Gastroesophageal sphincter (tissue), 4 donors: ENCODE results near the gene BMERB1. TPM values are rescaled to one million over a fixed set of nuclear protein-coding genes. Genes with fewer than 3 reads are reported as not detected.
A peak's percentile ranks its signal among the peaks of the same experiment; 100 is the strongest.
"Not testable (repeated sequence)": the region's sequence is repeated elsewhere in the genome, so short reads cannot be mapped to it uniquely, and the experiment has no call there.

Source experiments
- ATAC-seq: fragments of 150-250 bp; one replicate; pipeline ENCODE4 v1.9.1; 2016; ENCODE audit warnings: mild to moderate bottlenecking, moderate library complexity
- H3K27ac ChIP-seq, 4 donors: fragments of 200-600 bp; sonication (generic) in 3 of 4; 1 replicate in 3 of 4; 2 replicates in 1 of 4; pipeline ENCODE4 v1.5.1; 2016 to 2019
- H3K27me3 ChIP-seq: fragments of 200-600 bp; sonication (generic); one replicate; pipeline ENCODE4 v1.5.1; 2019
- H3K36me3 ChIP-seq, 2 donors: fragments of 200-600 bp; sonication (generic); one replicate each; pipeline ENCODE4 v1.5.1; 2019; ENCODE audit warnings: control low read depth in 1 of 2
- H3K4me1 ChIP-seq, 3 donors: fragments of 200-600 bp; sonication (generic); 1 replicate in 2 of 3; 2 replicates in 1 of 3; pipeline ENCODE4 v1.5.1; 2016 to 2019; ENCODE audit warnings: control low read depth in 2 of 3
- H3K4me3 ChIP-seq, 2 donors: fragments of 200-600 bp; sonication (generic); one replicate each; pipeline ENCODE4 v1.5.1; 2019; ENCODE audit warnings: mild to moderate bottlenecking in 1 of 2, moderate library complexity in 1 of 2
- H3K9me3 ChIP-seq, 3 donors: fragments of 200-600 bp; sonication (generic); one replicate each; pipeline ENCODE4 v1.5.1; 2017 to 2019; ENCODE audit warnings: control low read depth in 2 of 3
- CTCF ChIP-seq, 4 experiments: fragments of 200-600 bp in 2 of 4; fragments of 450-650 bp in 2 of 4; sonication (generic) in 1 of 4; IDR thresholded peaks; one replicate each; pipeline ENCODE4 v1.5.1; 2017 to 2019; ENCODE audit warnings: antibody characterized with exemption in 4 of 4, mild to moderate bottlenecking in 2 of 4, moderate library complexity in 2 of 4
- EP300 ChIP-seq: sonication (generic); formaldehyde crosslinking; IDR thresholded peaks from one replicate; pipeline ENCODE4 v1.6.1; 2017; ENCODE audit warnings: antibody characterized with exemption, mild to moderate bottlenecking
- POLR2A ChIP-seq, 2 donors: fragments of 450-650 bp; IDR thresholded peaks; one replicate each; pipeline ENCODE4 v1.6.1; 2017; ENCODE audit warnings: antibody characterized with exemption in 2 of 2, mild to moderate bottlenecking in 2 of 2, moderate library complexity in 1 of 2
- POLR2AphosphoS5 ChIP-seq: sonication (generic); formaldehyde crosslinking; IDR thresholded peaks from one replicate; pipeline ENCODE4 v1.6.1; 2017; ENCODE audit warnings: antibody characterized with exemption
- WGBS, 2 donors: methylation state at CpG; one replicate each; pipeline ENCODE4 v1.1.5; 2018; ENCODE audit warnings: low coverage in 1 of 2; 5-methylcytosine and 5-hydroxymethylcytosine counted together
- total RNA-seq, 4 donors: library from RNA; depleted of rRNA; stranded (reverse); fragments of >200 nt; gene quantifications; one replicate each; pipeline ENCODE4 v1.1.0, GENCODE V29; 2016

BMERB1 gene
- total RNA-seq, 4 donors from 2014 or later = 84.5 to 135 (median 101) TPM

- WGBS, 2 donors = 83 to 89% methylated on average over 3 to 8 of the region's 8 CpGs
- H3K27me3 ChIP-seq = no peaks in the 10 kb centered on the region
- H3K9me3 ChIP-seq = no peaks in the 10 kb centered on the region
- H3K4me1 ChIP-seq = peaks cover 0 to 1% (median 0%) of the 10 kb centered on the region in 3 donors
- no peaks in the 10 kb centered on the region for H3K36me3 ChIP-seq
- ATAC-seq = no peak
- H3K4me3 ChIP-seq = no peak overlapping the region
- H3K27ac ChIP-seq = no peak overlapping the region
- no peak for TF ChIP-seq POLR2AphosphoS5
- TF ChIP-seq EP300 = no peak
- no peak for TF ChIP-seq POLR2A (IDR thresholded peaks at IDR 0.05)
- TF ChIP-seq CTCF (IDR thresholded peaks at IDR 0.05) = no peak
These were observed 12.2 kb upstream of the BMERB1 start for GRCh38 chr16:15422222-15422621.

GRCh38 chr16:15425861-15426260 lies 8.5 kb upstream of the BMERB1 start:
- H3K36me3 ChIP-seq = no peaks in the 10 kb centered on the region
- WGBS, 2 donors = 81 to 86% methylated on average over 6 of the region's 6 CpGs
- peaks cover 0 to 14% (median 0%) of the 10 kb centered on the region in 3 donors for H3K4me1 ChIP-seq
- no peak overlapping the region for H3K27ac ChIP-seq
- no peaks in the 10 kb centered on the region for H3K9me3 ChIP-seq
- ATAC-seq = no peak
- H3K27me3 ChIP-seq = no peaks in the 10 kb centered on the region
- TF ChIP-seq CTCF (IDR thresholded peaks at IDR 0.05) (no peak), EP300 (no peak), POLR2AphosphoS5 (no peak), POLR2A (IDR thresholded peaks at IDR 0.05) (no peak)
- H3K4me3 ChIP-seq = no peak overlapping the region

GRCh38 chr16:15426796-15427195 lies 7.6 kb upstream of the BMERB1 start:
- no peak overlapping the region for H3K4me3 ChIP-seq
- H3K9me3 ChIP-seq = no peaks in the 10 kb centered on the region
- no peak for ATAC-seq
- H3K27me3 ChIP-seq = no peaks in the 10 kb centered on the region
- no peaks in the 10 kb centered on the region for H3K36me3 ChIP-seq
- H3K4me1 ChIP-seq = peaks cover 0 to 14% (median 0%) of the 10 kb centered on the region in 3 donors
- no peak for TF ChIP-seq POLR2AphosphoS5
- 67 to 72% methylated on average over 2 to 6 of the region's 6 CpGs for WGBS, 2 donors
- H3K27ac ChIP-seq = peak overlapping the region in 1 of 4 donors; percentile 66

- peak overlapping the region; percentile 2 to 16 for H3K4me3 ChIP-seq
- ATAC-seq = peak; percentile 87
- peak; percentile 70 for TF ChIP-seq POLR2AphosphoS5
- TF ChIP-seq POLR2A (IDR thresholded peaks at IDR 0.05) = no peak
- TF ChIP-seq EP300 = no peak
- peak; percentile 57 to 81 (median 75) for TF ChIP-seq CTCF (IDR thresholded peaks at IDR 0.05)
- H3K4me1 ChIP-seq = peaks cover 0 to 14% (median 0%) of the 10 kb centered on the region in 3 donors
- H3K36me3 ChIP-seq = no peaks in the 10 kb centered on the region
- WGBS, 2 donors = 0 to 4% methylated on average over 3 to 8 of the region's 8 CpGs
- no peaks in the 10 kb centered on the region for H3K9me3 ChIP-seq
- H3K27me3 ChIP-seq = no peaks in the 10 kb centered on the region
- H3K27ac ChIP-seq = peak overlapping the region in 3 of 4 donors; percentile 34 to 66 (median 57)
These were observed 6.6 kb upstream of the BMERB1 start for GRCh38 chr16:15427648-15428239.

GRCh38 chr16:15430884-15431283 lies 3.5 kb upstream of the BMERB1 start:
- not testable (repeated sequence) for H3K27me3 ChIP-seq, H3K27ac ChIP-seq, H3K36me3 ChIP-seq, H3K4me3 ChIP-seq, ATAC-seq, H3K9me3 ChIP-seq
- WGBS, 2 donors = 77 to 87% methylated on average over 8 to 11 of the region's 11 CpGs
- H3K4me1 ChIP-seq = peaks cover 0 to 33% (median 0%) of the 10 kb centered on the region in 3 donors

- 44 to 60% methylated on average over 1 to 6 of the region's 12 CpGs for WGBS, 2 donors
- ATAC-seq = peak; percentile 44
- peak overlapping the region in 3 of 4 donors; percentile 84 to 92 (median 87) for H3K27ac ChIP-seq
- H3K4me3 ChIP-seq = peak overlapping the region; percentile 57 to 89
- no peaks in the 10 kb centered on the region for H3K36me3 ChIP-seq
- H3K27me3 ChIP-seq = no peaks in the 10 kb centered on the region
- peaks cover 0 to 31% (median 0%) of the 10 kb centered on the region in 3 donors for H3K4me1 ChIP-seq
- no peaks in the 10 kb centered on the region for H3K9me3 ChIP-seq
- TF ChIP-seq EP300 = no peak
- no peak for TF ChIP-seq POLR2A (IDR thresholded peaks at IDR 0.05)
- TF ChIP-seq CTCF (IDR thresholded peaks at IDR 0.05) = no peak
- TF ChIP-seq POLR2AphosphoS5 = no peak
These were observed 336 bp upstream of the BMERB1 start for GRCh38 chr16:15434079-15434424.
